ENCODE data around the gene NFAM1. TPM values are rescaled to one million over a fixed set of nuclear protein-coding genes. Genes with fewer than 3 reads are reported as not detected.

The NFAM1 gene
- polyA plus RNA-seq, 1 donor = 0.81 TPM

GRCh38 chr22:42358643-42359558, 73.3 kb downstream of the NFAM1 start:
- no peak for DNase-seq

GRCh38 chr22:42357634-42358296, 74.4 kb downstream of the NFAM1 start:
- DNase-seq = no peak

GRCh38 chr22:42357221-42357620, 75.0 kb downstream of the NFAM1 start:
- DNase-seq = no peak

- DNase-seq = no peak
Measured at GRCh38 chr22:42356533-42356932, 75.7 kb downstream of the NFAM1 start.

- DNase-seq = no peak
Measured at GRCh38 chr22:42353883-42354727, 78.1 kb downstream of the NFAM1 start.

GRCh38 chr22:42350373-42350772, 81.8 kb downstream of the NFAM1 start:
- DNase-seq = no peak

GRCh38 chr22:42347281-42347824, 84.8 kb downstream of the NFAM1 start:
- DNase-seq = no peak

- no peak for DNase-seq
Measured at GRCh38 chr22:42346722-42347121, 85.5 kb downstream of the NFAM1 start.

- DNase-seq = no peak
Measured at GRCh38 chr22:42345458-42345857, 86.7 kb downstream of the NFAM1 start.

GRCh38 chr22:42344361-42344905, 87.8 kb downstream of the NFAM1 start:
- no peak for DNase-seq

GRCh38 chr22:42343531-42344081, 88.6 kb downstream of the NFAM1 start:
- DNase-seq = no peak

GRCh38 chr22:42343121-42343454, 89.1 kb downstream of the NFAM1 start:
- peak; percentile 42 for DNase-seq

- no peak for DNase-seq
Measured at GRCh38 chr22:42342426-42343120, 89.6 kb downstream of the NFAM1 start.

GRCh38 chr22:42341779-42342178, 90.4 kb downstream of the NFAM1 start:
- no peak for DNase-seq

- DNase-seq = no peak
Measured at GRCh38 chr22:42340829-42341383, 91.3 kb downstream of the NFAM1 start.

- DNase-seq = no peak
Measured at GRCh38 chr22:42340150-42340549, 92.1 kb downstream of the NFAM1 start.

GRCh38 chr22:42338479-42338878, 93.7 kb downstream of the NFAM1 start:
- no peak for DNase-seq

GRCh38 chr22:42337356-42337755, 94.8 kb downstream of the NFAM1 start:
- no peak for DNase-seq

GRCh38 chr22:42336527-42337227, 95.5 kb downstream of the NFAM1 start:
- DNase-seq = no peak

- no peak for DNase-seq
Measured at GRCh38 chr22:42335839-42336378, 96.3 kb downstream of the NFAM1 start.
